Measurements from ENCODE around the gene UTS2R.

- TF ChIP-seq POLR2AphosphoS5 (IDR thresholded peaks at IDR 0.05) = no peak
- TF ChIP-seq CTCF (IDR thresholded peaks at IDR 0.05) = no peak
Measured at GRCh38 chr17:82380860-82381702, 9.5 kb downstream of the UTS2R start.

All from suprapubic skin (tissue), 3 donors.